MM.1S (cell line): ENCODE results near the gene RIC1.

Source experiments
- DNase-seq: peaks from one replicate; pipeline ENCODE4 v3.0.0-alpha.2; 2015
- H2AFZ ChIP-seq: fragments of 300-600 bp; sonication (generic); 2 replicates; pipeline ENCODE4 v1.6.0; 2016; ENCODE audit warnings: antibody characterized with exemption, low read length
- H3F3A ChIP-seq: fragments of 300-600 bp; sonication (generic); 2 replicates; pipeline ENCODE4 v1.6.1; 2016; ENCODE audit warnings: mild to moderate bottlenecking, antibody characterized with exemption, low read length, moderate library complexity, mixed read lengths; ENCODE audit not compliant: insufficient read depth
- H3K27ac ChIP-seq: fragments of 300-600 bp; sonication (generic); 2 replicates; pipeline ENCODE4 v1.5.1; 2016; ENCODE audit warnings: mild to moderate bottlenecking, low read length
- H3K27me3 ChIP-seq: fragments of 300-600 bp; sonication (generic); replicated peaks from 2 replicates; pipeline ENCODE4 v1.6.0; 2016; ENCODE audit warnings: low read length; ENCODE audit not compliant: insufficient read depth
- H3K36me3 ChIP-seq: fragments of 300-600 bp; sonication (generic); replicated peaks from 2 replicates; pipeline ENCODE4 v1.6.1; 2016; ENCODE audit warnings: mild to moderate bottlenecking, low read length, mixed read lengths; ENCODE audit not compliant: insufficient read depth
- H3K4me1 ChIP-seq: fragments of 300-600 bp; sonication (generic); 2 replicates; pipeline ENCODE4 v1.6.1; 2016; ENCODE audit warnings: low read length, mixed read lengths
- H3K4me2 ChIP-seq: fragments of 300-600 bp; sonication (generic); 2 replicates; pipeline ENCODE4 v1.6.0; 2016; ENCODE audit warnings: low read depth, low read length
- H3K4me3 ChIP-seq: fragments of 300-600 bp; sonication (generic); 2 replicates; pipeline ENCODE4 v1.5.1; 2016; ENCODE audit warnings: low read length, mixed read lengths
- H3K79me2 ChIP-seq: fragments of 300-600 bp; sonication (generic); 2 replicates; pipeline ENCODE4 v1.6.1; 2016; ENCODE audit warnings: mixed run types, low read length, mixed read lengths
- H3K9ac ChIP-seq: fragments of 300-600 bp; sonication (generic); 2 replicates; pipeline ENCODE4 v1.6.1; 2016; ENCODE audit warnings: low read length, mixed read lengths
- H3K9me2 ChIP-seq: fragments of 300-600 bp; sonication (generic); replicated peaks from 2 replicates; pipeline ENCODE4 v1.6.1; 2016; ENCODE audit warnings: mild to moderate bottlenecking, low read length, mixed read lengths; ENCODE audit not compliant: insufficient read depth
- H3K9me3 ChIP-seq: fragments of 300-600 bp; sonication (generic); replicated peaks from 2 replicates; pipeline ENCODE4 v1.6.1; 2016; ENCODE audit warnings: mild to moderate bottlenecking, low read length, mixed read lengths; ENCODE audit not compliant: insufficient read depth
- H4K20me1 ChIP-seq: fragments of 300-600 bp; sonication (generic); 2 replicates; pipeline ENCODE4 v1.6.1; 2016; ENCODE audit warnings: mild to moderate bottlenecking, low read length, moderate library complexity, mixed read lengths; ENCODE audit not compliant: insufficient read depth
- EZH2 ChIP-seq: fragments of 300-600 bp; sonication (generic); optimal IDR thresholded peaks from 2 replicates; pipeline ENCODE3; 2017; ENCODE audit warnings: low read depth, mild to moderate bottlenecking, antibody characterized with exemption, low read length, mixed read lengths
- EZH2phosphoT487 ChIP-seq: fragments of 300-600 bp; sonication (generic); IDR thresholded peaks from 2 replicates; pipeline ENCODE4 v1.6.1; 2018; ENCODE audit warnings: antibody characterized with exemption, low read length
- TF ChIP-seq, protein P1 (sequence below): fragments of 300-600 bp; sonication (generic); IDR thresholded peaks from 2 replicates; pipeline ENCODE4 v1.5.1; 2016; ENCODE audit warnings: antibody characterized with exemption, low read length, mixed read lengths

RIC1 gene

DNA sequence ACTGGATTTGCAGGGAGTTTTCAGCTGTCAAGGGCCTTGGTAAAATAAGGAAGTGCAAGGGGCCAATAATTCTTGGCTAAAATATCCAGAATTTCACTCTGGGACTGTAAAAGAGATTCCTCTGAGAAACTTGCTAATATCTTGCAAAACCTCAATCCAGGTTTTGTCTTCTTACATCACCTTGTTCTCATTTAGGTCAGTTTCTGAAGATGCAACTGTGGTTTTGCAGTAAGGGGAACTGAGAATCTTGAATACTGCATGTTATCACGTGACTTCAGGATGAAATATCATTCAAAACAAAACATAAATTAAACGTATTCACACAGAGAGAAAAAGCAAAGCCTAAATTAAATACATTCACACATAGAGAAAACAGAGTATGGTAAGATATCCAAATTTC is 35.0 kb upstream of the RIC1 start:
- Histone ChIP-seq H3F3A (peaks cover 6% of the 10 kb centered on the region; the same call in 1 of the 2 replicates), H3K27me3 (no peaks in the 10 kb centered on the region), H4K20me1 (no peaks in the 10 kb centered on the region), H3K79me2 (no peaks in the 10 kb centered on the region), H2AFZ (no peak overlapping the region; the same call in 1 of the 2 replicates), H3K4me2 (peak overlapping the region; percentile 41; the same call in 1 of the 2 replicates), H3K9me2 (no peaks in the 10 kb centered on the region), H3K9ac (no peak overlapping the region), H3K4me1 (peaks cover 34% of the 10 kb centered on the region), H3K36me3 (no peaks in the 10 kb centered on the region), H3K4me3 (no peak overlapping the region), H3K27ac (peak overlapping the region; percentile 58; the same call in 1 of the 2 replicates), H3K9me3 (no peaks in the 10 kb centered on the region)
- DNase-seq = peak; percentile 85
- TF ChIP-seq, protein P1, sequence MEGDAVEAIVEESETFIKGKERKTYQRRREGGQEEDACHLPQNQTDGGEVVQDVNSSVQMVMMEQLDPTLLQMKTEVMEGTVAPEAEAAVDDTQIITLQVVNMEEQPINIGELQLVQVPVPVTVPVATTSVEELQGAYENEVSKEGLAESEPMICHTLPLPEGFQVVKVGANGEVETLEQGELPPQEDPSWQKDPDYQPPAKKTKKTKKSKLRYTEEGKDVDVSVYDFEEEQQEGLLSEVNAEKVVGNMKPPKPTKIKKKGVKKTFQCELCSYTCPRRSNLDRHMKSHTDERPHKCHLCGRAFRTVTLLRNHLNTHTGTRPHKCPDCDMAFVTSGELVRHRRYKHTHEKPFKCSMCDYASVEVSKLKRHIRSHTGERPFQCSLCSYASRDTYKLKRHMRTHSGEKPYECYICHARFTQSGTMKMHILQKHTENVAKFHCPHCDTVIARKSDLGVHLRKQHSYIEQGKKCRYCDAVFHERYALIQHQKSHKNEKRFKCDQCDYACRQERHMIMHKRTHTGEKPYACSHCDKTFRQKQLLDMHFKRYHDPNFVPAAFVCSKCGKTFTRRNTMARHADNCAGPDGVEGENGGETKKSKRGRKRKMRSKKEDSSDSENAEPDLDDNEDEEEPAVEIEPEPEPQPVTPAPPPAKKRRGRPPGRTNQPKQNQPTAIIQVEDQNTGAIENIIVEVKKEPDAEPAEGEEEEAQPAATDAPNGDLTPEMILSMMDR = no peak
- TF ChIP-seq EZH2phosphoT487 (no peak), EZH2 (no peak)

DNA sequence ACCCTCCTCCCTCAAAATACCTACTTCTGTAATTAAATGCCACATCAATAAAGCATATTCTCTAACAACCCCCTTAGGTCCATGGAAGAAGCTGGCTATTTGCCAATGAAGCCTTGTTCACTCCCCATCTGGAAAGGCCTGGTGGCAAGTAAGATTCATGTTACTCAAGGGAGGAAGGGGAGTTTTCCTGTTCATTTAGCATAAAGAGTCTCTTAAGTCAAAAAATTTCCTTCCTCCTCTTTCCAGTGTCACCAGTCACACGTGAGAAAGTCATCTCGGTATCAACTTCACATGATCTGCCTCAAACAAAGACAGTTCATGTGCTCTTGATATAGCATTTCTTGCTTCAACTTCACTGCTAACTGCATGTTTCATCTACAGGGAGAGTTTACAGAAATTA is 32.7 kb upstream of the RIC1 start:
- no peaks in the 10 kb centered on the region for H3K27me3 ChIP-seq
- H3K36me3 ChIP-seq = no peaks in the 10 kb centered on the region
- no peaks in the 10 kb centered on the region for H4K20me1 ChIP-seq
- no peaks in the 10 kb centered on the region for H3K9me2 ChIP-seq
- no peak for DNase-seq
- peaks cover 34% of the 10 kb centered on the region for H3K4me1 ChIP-seq
- no peak overlapping the region for H3K27ac ChIP-seq
- H3K9ac ChIP-seq = no peak overlapping the region
- H2AFZ ChIP-seq = no peak overlapping the region
- no peaks in the 10 kb centered on the region for H3K79me2 ChIP-seq
- TF ChIP-seq EZH2phosphoT487 = no peak
- TF ChIP-seq, protein P1 = no peak
- no peak for TF ChIP-seq EZH2
- H3F3A ChIP-seq = peaks cover 6% of the 10 kb centered on the region; the same call in 1 of the 2 replicates
- no peak overlapping the region for H3K4me3 ChIP-seq
- H3K4me2 ChIP-seq = no peak overlapping the region
- no peaks in the 10 kb centered on the region for H3K9me3 ChIP-seq

DNA sequence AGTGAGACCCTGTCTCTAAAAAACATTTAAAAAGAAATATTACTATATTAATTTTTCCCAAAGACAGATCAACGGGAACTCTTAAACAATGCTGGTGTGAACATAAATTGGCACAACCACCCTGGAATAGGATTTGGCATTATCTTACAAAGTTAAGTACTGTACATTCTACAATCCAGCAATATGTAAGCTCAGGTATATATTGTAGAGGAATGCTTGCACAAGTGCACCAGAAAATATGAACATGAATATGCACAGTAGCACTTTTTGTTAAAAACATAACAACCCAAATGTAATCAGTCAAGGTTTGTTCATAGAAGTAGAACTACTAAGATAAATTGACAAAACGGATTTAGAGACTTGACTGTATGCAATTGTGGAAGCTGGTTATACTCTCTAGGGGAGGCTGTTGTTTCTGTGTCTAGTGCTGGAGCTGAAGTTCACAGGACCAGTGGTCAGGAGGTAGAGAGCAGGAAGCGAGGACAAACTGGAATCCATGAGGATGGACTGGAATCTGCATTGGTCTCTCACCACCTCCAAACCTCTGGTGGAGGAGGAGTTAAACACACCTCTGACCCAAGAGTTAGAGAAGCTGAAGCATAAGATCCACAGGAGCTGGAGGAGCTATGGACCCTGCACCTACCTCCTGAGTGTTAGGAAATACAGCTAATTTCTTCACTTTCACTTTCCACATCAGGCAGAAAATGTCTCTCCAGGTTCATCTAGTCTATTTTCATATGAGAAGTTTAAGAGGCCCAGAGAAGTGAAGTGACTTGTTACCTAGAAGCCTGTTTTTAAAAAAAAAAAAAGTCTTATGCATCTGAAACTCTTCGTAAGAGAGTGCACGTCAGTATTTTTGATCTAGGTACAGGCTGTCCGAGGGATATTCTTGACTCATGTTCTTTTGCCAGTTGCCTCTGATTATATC is 20.3 kb upstream of the RIC1 start:
- no peaks in the 10 kb centered on the region for H3K79me2 ChIP-seq

More for the DNA sequence above, 20.3 kb upstream of the RIC1 start:
- H3K36me3 ChIP-seq = no peaks in the 10 kb centered on the region
- no peak overlapping the region for H3K27ac ChIP-seq
- H3K4me2 ChIP-seq = no peak overlapping the region
- no peaks in the 10 kb centered on the region for H3K9me2 ChIP-seq
- no peaks in the 10 kb centered on the region for H3K9me3 ChIP-seq
- 0 out of 2 replicates have a peak, but pooled peaks cover 3% of the 10 kb centered on the region for H3K4me1 ChIP-seq
- no peaks in the 10 kb centered on the region for H4K20me1 ChIP-seq
- no peak overlapping the region for H3K9ac ChIP-seq
- no peaks in the 10 kb centered on the region for H3F3A ChIP-seq
- H3K4me3 ChIP-seq = no peak overlapping the region
- peak; percentile 45 for DNase-seq
- no peaks in the 10 kb centered on the region for H3K27me3 ChIP-seq
- no peak overlapping the region for H2AFZ ChIP-seq
- TF ChIP-seq EZH2 (no peak), EZH2phosphoT487 (no peak)
- TF ChIP-seq, protein P1 = no peak
